Fibroblast of pulmonary artery (primary cell): ENCODE data around the gene PLXDC1.
"Not testable (repeated sequence)": the region's sequence is repeated elsewhere in the genome, so short reads cannot be mapped to it uniquely, and the experiment has no call there.

Experiments used
- DNase-seq: peaks from one replicate; pipeline ENCODE4 v3.0.0-alpha.2; 2010; ENCODE audit warnings: low read depth
- H3K4me3 ChIP-seq: replicated peaks from 2 replicates; pipeline ENCODE4 v1.5.1; 2011; ENCODE audit warnings: low read depth, mild to moderate bottlenecking, control low read depth, low read length, moderate library complexity
- CTCF ChIP-seq: IDR thresholded peaks from 2 replicates; pipeline ENCODE4 v1.5.1; 2011; ENCODE audit warnings: mild to moderate bottlenecking, control low read depth, low read length, inconsistent platforms; ENCODE audit errors: missing control alignments

Gene PLXDC1

GRCh38 chr17:39171933-39172332, 20.5 kb upstream of the PLXDC1 start:
- no peak for DNase-seq
- no peak for TF ChIP-seq CTCF
- H3K4me3 ChIP-seq = no peak overlapping the region

GRCh38 chr17:39170558-39170957, 19.1 kb upstream of the PLXDC1 start:
- H3K4me3 ChIP-seq = no peak overlapping the region
- no peak for TF ChIP-seq CTCF
- DNase-seq = no peak

- no peak overlapping the region for H3K4me3 ChIP-seq
- no peak for DNase-seq
- TF ChIP-seq CTCF = no peak
Observed at GRCh38 chr17:39170109-39170508, 18.7 kb upstream of the PLXDC1 start.

- no peak for TF ChIP-seq CTCF
- no peak overlapping the region for H3K4me3 ChIP-seq
- DNase-seq = no peak
Observed at GRCh38 chr17:39169518-39169917, 18.1 kb upstream of the PLXDC1 start.

GRCh38 chr17:39169101-39169500, 17.7 kb upstream of the PLXDC1 start:
- no peak for TF ChIP-seq CTCF
- no peak overlapping the region for H3K4me3 ChIP-seq
- no peak for DNase-seq

- not testable (repeated sequence) for DNase-seq, H3K4me3 ChIP-seq
Observed at GRCh38 chr17:39168503-39168902, 17.1 kb upstream of the PLXDC1 start.

- no peak for DNase-seq
- no peak overlapping the region for H3K4me3 ChIP-seq
- TF ChIP-seq CTCF = no peak
Observed at GRCh38 chr17:39167476-39167875, 16.0 kb upstream of the PLXDC1 start.
